Measurements from ENCODE around the gene PIPOX. TPM values are rescaled to one million over a fixed set of nuclear protein-coding genes. Genes with fewer than 3 reads are reported as not detected.
A peak's percentile ranks its signal among the peaks of the same experiment; 100 is the strongest.

PIPOX gene
- total and polyA plus RNA-seq, 2 of the 13 experiments (the other 11 are each of a cell fraction or from before 2014, with no cell fraction given) = 87.3 to 154 TPM

DNA sequence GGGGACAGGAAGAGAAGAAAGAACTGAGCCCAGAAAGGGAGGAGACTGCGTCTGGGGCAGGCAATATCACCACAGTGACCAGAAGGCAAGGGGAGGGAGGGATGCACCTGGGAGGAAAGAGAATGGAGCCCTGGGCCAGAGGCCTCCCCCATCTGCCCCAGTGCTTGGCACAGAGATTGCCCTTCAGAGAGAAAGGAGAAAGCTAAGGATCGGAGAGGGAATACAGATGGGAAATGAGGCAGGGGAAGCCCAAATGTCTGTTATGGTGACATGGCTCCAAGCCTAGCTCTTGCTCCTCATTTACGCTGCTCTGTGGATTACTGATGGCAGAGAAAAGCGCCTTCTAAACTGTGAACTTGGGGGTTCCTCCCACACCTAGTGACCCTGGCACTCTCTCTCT is 47.2 kb downstream of the PIPOX start:
- H3K4me2 ChIP-seq (ENCODE audit: low read depth, low read length) = no peak overlapping the region
- no peaks in the 10 kb centered on the region for H3K79me2 ChIP-seq (ENCODE audit: insufficient read depth, low read length)
- ChIA-PET POLR2A (no interaction called here), CTCF (ENCODE audit: low intra/inter-chr PET ratio, low total read pairs) (no interaction called here)
- H3K4me3 ChIP-seq (replicated peaks in 1 of 3; ENCODE audit: insufficient read depth in 1 of 3, low read depth in 2 of 3, low read length in 3 of 3) = no peak overlapping the region
- H3K27me3 ChIP-seq (ENCODE audit: control insufficient read depth in 1 of 2, insufficient read depth in 2 of 2, low read length in 2 of 2) = no peaks in the 10 kb centered on the region
- H3K4me1 ChIP-seq (ENCODE audit: insufficient read depth, low read length) = no peaks in the 10 kb centered on the region
- no peak overlapping the region for H3K27ac ChIP-seq (ENCODE audit: extremely low read length, insufficient read depth, low read length)
- FAIRE-seq (no peak), ATAC-seq (no peak), DNase-seq (ENCODE audit: low spot score) (no peak)
- BruUV-seq (replicated peaks) = no TSS peak
- peak; percentile 32 for TF ChIP-seq RBM22 (optimal IDR thresholded peaks at IDR 0.05; ENCODE audit: low read length)
- no peak for TF ChIP-seq MAFF (IDR thresholded peaks at IDR 0.05; ENCODE audit: low read depth, low read length)
- H3K9me3 ChIP-seq (ENCODE audit: low read length) = no peaks in the 10 kb centered on the region
- H3K36me3 ChIP-seq (replicated peaks in 1 of 2; ENCODE audit: control insufficient read depth in 1 of 2, insufficient read depth in 2 of 2, low read length in 2 of 2) = peaks cover 42 to 84% of the 10 kb centered on the region in 2 experiments
- 82% methylated on average over 4 of the region's 4 CpGs for WGBS (ENCODE audit: low lambda C conversion rate)
- no peaks in the 10 kb centered on the region for H4K20me1 ChIP-seq (ENCODE audit: insufficient read depth, low read length)
- H2AFZ ChIP-seq (ENCODE audit: low read length) = no peak overlapping the region
- no peak overlapping the region for H3K9ac ChIP-seq (ENCODE audit: insufficient read depth, low read depth, low read length)
- in situ Hi-C loops (cut with HindIII; ENCODE audit: extremely low pct_ligation_motif_present, low pct_unique_long_range_greater_than_20kb) (no loop called here), intact Hi-C loops (cut with micrococcal nuclease; ENCODE audit: unreplicated experiment) (no loop called here)

DNA sequence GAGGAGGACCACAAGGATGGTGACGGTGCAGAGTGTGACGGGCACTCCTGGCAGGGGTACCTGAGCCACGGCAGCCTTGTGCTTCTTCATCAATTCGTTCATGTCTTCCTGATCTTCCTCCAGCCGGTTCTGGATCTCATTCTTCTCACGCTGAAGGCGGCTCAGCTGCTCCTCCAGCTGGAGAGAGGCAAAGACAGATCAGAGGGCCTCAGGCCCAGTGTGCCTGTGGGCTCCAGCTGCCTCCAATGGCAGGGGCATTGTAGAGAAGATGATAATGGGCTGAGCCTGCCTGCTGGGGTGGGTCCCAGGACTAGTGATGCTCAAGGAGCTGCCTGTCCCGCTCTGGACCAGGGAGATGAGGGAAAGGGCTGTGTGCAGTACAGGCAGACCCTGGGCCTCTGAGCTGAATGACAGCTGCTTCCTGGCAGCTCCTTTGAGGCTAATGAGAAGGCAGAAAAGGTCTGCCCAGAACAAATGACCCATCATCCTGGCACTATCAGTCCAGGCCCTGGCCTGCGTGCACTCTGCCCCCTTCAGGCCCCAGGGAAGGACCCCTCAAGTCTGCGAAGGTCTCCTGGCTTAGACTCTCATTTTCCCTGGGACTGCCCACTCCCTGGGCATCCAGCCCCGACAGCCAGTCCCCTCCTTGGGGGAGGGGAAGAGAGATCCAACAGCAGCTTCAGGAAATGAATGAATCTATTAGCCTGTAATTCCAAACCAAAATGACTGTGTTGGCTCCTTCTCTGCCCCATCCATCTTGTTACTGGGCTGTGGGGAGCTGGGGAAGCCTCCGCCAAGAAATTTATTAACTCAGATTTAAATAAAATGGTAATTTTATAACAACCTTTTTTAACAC is 48.0 kb downstream of the PIPOX start:
- Histone ChIP-seq H3K36me3 (replicated peaks in 1 of 2; ENCODE audit: control insufficient read depth in 1 of 2, insufficient read depth in 2 of 2, low read length in 2 of 2) (peaks cover 44 to 78% of the 10 kb centered on the region in 2 experiments), H4K20me1 (ENCODE audit: insufficient read depth, low read length) (no peaks in the 10 kb centered on the region), H3K27ac (ENCODE audit: extremely low read length, insufficient read depth, low read length) (no peak overlapping the region), H3K79me2 (ENCODE audit: insufficient read depth, low read length) (no peaks in the 10 kb centered on the region), H3K4me3 (replicated peaks in 1 of 3; ENCODE audit: insufficient read depth in 1 of 3, low read depth in 2 of 3, low read length in 3 of 3) (no peak overlapping the region), H3K4me2 (ENCODE audit: low read depth, low read length) (no peak overlapping the region), H3K4me1 (ENCODE audit: insufficient read depth, low read length) (no peaks in the 10 kb centered on the region), H3K9ac (ENCODE audit: insufficient read depth, low read depth, low read length) (no peak overlapping the region), H3K27me3 (ENCODE audit: control insufficient read depth in 1 of 2, insufficient read depth in 2 of 2, low read length in 2 of 2) (no peaks in the 10 kb centered on the region), H2AFZ (ENCODE audit: low read length) (no peak overlapping the region), H3K9me3 (ENCODE audit: low read length) (no peaks in the 10 kb centered on the region)
- no peak for ATAC-seq
- BruUV-seq (replicated peaks) = no TSS peak
- FAIRE-seq = no peak
- DNase-seq (ENCODE audit: low spot score) = no peak
- ChIA-PET POLR2A (no interaction called here), CTCF (ENCODE audit: low intra/inter-chr PET ratio, low total read pairs) (no interaction called here)
- in situ Hi-C loops (cut with HindIII; ENCODE audit: extremely low pct_ligation_motif_present, low pct_unique_long_range_greater_than_20kb) = no loop called here
- WGBS (ENCODE audit: low lambda C conversion rate) = 97% methylated on average over 11 of the region's 12 CpGs
- TF ChIP-seq, protein P1, sequence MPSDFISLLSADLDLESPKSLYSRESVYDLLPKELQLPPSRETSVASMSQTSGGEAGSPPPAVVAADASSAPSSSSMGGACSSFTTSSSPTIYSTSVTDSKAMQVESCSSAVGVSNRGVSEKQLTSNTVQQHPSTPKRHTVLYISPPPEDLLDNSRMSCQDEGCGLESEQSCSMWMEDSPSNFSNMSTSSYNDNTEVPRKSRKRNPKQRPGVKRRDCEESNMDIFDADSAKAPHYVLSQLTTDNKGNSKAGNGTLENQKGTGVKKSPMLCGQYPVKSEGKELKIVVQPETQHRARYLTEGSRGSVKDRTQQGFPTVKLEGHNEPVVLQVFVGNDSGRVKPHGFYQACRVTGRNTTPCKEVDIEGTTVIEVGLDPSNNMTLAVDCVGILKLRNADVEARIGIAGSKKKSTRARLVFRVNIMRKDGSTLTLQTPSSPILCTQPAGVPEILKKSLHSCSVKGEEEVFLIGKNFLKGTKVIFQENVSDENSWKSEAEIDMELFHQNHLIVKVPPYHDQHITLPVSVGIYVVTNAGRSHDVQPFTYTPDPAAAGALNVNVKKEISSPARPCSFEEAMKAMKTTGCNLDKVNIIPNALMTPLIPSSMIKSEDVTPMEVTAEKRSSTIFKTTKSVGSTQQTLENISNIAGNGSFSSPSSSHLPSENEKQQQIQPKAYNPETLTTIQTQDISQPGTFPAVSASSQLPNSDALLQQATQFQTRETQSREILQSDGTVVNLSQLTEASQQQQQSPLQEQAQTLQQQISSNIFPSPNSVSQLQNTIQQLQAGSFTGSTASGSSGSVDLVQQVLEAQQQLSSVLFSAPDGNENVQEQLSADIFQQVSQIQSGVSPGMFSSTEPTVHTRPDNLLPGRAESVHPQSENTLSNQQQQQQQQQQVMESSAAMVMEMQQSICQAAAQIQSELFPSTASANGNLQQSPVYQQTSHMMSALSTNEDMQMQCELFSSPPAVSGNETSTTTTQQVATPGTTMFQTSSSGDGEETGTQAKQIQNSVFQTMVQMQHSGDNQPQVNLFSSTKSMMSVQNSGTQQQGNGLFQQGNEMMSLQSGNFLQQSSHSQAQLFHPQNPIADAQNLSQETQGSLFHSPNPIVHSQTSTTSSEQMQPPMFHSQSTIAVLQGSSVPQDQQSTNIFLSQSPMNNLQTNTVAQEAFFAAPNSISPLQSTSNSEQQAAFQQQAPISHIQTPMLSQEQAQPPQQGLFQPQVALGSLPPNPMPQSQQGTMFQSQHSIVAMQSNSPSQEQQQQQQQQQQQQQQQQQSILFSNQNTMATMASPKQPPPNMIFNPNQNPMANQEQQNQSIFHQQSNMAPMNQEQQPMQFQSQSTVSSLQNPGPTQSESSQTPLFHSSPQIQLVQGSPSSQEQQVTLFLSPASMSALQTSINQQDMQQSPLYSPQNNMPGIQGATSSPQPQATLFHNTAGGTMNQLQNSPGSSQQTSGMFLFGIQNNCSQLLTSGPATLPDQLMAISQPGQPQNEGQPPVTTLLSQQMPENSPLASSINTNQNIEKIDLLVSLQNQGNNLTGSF (CRISPR knock-in tag; IDR thresholded peaks at IDR 0.05) = no peak
- TF ChIP-seq, protein P2, sequence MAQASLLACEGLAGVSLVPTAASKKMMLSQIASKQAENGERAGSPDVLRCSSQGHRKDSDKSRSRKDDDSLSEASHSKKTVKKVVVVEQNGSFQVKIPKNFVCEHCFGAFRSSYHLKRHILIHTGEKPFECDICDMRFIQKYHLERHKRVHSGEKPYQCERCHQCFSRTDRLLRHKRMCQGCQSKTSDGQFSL (CRISPR knock-in tag; IDR thresholded peaks at IDR 0.05) = no peak
- TF ChIP-seq RARG (CRISPR knock-in tag; IDR thresholded peaks at IDR 0.05; ENCODE audit: low read depth) = no peak
- no peak for TF ChIP-seq NKX3-1 (CRISPR knock-in tag; IDR thresholded peaks at IDR 0.05)
- TF ChIP-seq ZNF343 (CRISPR knock-in tag; IDR thresholded peaks at IDR 0.05) = no peak
- no peak for TF ChIP-seq ZNF558 (CRISPR knock-in tag; IDR thresholded peaks at IDR 0.05; ENCODE audit: borderline replicate concordance)
- no peak for TF ChIP-seq PCBP2 (optimal IDR thresholded peaks at IDR 0.05; ENCODE audit: low read depth, low read length, poor library complexity, severe bottlenecking)
- TF ChIP-seq ZBTB7B (CRISPR knock-in tag; IDR thresholded peaks at IDR 0.05) = no peak
- TF ChIP-seq, protein P3, sequence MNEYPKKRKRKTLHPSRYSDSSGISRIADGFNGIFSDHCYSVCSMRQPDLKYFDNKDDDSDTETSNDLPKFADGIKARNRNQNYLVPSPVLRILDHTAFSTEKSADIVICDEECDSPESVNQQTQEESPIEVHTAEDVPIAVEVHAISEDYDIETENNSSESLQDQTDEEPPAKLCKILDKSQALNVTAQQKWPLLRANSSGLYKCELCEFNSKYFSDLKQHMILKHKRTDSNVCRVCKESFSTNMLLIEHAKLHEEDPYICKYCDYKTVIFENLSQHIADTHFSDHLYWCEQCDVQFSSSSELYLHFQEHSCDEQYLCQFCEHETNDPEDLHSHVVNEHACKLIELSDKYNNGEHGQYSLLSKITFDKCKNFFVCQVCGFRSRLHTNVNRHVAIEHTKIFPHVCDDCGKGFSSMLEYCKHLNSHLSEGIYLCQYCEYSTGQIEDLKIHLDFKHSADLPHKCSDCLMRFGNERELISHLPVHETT (CRISPR knock-in tag; conservative IDR thresholded peaks at IDR 0.05) = no peak
- intact Hi-C loops (cut with micrococcal nuclease; ENCODE audit: unreplicated experiment) = no loop called here
